Measurements from ENCODE around the gene SERPINI1.

SERPINI1 gene

DNA sequence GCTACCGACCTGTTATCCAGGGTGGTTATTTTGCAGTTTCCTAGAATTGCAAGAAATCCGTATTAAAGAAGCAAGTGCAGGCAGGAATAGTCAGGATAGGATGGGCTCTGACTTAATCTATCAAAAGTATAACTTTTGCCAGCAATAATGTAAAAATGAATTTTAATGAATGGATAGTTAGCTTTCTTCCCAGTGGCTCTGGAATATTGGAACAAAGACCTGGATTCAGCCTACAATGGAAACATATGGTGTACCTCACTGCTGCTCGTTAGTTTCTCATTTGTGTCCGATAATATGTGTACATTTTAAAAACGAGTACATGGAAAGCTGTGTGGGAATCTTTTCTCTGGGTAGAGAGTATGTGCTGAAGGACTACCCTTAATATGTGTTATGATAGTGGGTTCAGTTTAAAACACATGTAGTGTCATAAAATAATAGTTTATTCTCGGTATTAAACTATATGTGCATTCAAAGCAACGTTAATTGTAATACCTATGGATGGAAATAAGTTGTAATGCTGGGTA, 805 bp downstream of the SERPINI1 start:
- no peak for DNase-seq

DNA sequence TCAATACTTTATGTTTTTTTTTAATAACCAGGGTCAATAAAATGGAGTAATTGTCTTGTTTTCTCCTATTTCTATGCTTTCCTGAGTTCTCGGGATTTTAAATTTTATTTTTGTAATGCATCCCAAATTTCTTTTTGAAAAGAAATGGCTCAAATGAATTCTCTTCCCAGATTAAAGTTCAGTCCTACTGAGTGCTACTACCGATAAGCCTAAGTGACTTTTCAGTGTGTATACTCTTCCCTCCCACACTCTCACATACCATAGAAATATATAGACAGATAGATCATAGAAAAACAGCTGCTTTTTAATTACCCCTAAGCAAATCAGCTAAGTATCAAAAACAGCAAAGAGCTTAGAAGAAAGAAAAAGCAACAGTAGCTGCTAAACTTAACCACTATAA, 1.5 kb downstream of the SERPINI1 start:
- no peak for DNase-seq

DNA sequence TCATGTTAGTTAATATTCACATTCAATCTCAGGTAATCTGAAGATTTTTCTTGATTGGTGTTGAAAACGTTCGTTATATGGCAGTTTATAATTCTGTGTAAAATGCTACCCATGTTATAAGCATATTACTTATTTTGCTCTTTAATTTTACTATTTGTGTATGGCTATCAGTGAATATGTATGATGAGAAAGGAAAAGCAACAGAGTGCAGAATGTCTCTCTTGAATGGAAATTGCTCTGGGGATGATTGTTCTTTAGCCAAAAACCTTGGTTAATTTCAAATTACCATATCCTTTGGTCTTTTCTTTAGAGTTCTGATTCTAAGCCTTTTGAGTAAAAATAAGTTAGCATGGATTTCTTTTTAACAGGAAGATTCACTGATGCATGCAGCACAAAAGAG, 2.5 kb downstream of the SERPINI1 start:
- no peak for DNase-seq

DNA sequence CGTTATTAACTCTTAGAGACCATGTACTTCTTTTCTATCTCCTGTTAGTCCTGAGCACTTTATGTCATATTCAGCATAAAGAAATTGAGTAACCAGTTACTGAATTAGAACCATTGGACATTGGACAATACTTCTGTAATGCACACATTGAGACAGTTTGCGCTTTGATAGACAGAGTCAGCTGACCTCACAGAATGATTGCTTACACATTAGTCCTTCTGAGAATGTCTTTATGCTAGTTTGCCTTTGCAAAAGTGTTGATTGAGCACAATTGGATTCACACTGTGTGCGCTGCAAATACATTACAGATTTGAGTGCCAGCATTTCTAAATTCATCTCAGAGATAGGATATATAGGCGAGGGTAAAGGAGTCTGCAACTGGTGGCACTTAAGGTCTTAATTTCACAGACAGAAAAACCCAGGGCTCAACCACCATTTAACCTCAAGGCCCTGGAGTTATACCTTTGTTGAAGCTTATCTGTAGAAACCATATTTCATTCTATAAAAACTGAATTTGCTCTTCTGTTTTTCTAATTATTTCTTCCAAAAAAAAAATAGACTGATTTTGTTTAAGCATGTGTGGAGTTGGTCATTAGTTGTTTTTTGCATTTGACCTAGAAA, 3.8 kb downstream of the SERPINI1 start:
- no peak for DNase-seq

DNA sequence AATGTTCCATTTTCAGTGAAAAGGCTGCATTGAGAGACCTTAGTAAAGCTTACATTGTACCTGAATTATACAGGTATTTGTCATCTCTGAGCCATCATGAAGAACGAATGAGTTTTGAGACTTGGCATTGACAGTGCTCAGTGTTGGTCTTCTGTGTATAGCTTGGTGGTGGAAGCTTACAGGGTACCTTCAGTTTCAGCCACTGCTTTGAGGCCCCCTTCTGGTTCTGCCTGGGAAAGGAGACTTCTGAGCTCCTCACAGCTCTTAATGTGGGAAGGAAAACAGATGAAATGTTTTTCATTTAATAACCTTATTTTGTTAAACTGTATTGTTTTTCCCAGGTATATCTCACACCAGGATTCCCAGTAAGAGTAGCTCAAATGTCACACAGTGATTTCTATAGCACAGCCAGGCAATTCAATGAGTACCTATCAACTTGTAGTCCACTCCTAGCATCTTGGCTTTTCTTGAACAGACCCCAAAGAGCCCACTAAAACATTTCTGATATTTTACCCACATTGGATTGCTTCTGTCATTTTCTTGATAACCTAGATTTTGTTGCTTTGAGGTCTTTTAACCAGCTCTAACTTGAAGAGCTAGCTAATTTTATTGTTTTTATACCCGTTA, 5.6 kb downstream of the SERPINI1 start:
- peak; percentile 45 for DNase-seq

DNA sequence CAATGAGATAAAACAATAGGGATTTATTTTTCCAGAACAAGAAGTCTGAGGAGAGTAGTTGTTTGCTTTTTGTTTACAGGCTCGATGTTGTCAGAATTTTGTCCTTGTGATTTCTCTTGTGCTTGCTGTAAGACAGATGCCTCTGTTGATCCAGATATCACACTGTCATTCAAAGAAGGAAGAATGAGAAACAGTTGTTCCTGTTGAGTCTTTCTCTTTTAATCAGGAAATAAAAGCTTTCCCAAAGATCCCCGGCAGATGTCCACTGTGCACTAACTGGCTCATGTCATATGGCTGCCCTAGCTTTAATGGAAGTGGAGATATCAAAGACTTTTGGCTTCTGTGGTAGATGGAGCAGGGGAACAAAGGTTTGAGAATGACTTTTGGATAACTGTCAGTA, 6.8 kb downstream of the SERPINI1 start:
- DNase-seq, result no peak

DNA sequence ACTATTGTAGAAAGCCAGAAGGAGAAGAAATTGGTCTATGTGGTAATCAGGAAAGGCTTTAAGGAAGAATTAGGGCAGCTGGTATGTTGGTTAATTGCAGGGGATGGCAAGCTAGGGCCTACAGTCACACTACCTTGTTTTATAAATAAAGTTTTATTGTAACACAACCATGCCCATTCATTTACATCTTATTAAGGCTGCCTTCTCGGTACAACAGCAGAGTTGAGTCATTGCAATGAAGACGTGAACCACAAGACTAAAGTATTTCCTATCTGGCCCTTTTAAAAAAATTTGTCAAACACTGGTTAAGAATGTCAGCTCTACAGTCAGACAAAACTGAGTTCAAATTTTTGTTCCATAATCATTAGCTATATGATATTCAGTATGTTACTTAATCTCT, 8.3 kb downstream of the SERPINI1 start:
- DNase-seq, result no peak

DNA sequence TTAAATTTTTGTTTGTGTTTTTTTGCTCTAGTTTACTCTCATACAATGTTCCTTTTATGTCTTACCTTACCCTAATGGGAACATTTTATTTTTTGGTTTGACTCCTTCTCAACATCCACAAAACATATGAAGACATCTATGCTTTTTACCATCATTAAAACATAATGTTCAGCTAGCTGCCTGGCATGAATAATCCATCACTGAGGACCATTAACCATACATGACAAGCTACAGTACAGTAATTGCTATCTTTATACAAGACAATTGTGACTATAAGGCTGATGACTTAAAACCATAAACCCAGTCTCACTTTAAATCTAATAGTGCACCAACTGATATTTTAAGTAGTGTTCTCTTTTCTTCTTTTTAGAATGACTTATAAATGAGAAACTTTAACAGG, 13.7 kb downstream of the SERPINI1 start:
- no peak for DNase-seq

DNA sequence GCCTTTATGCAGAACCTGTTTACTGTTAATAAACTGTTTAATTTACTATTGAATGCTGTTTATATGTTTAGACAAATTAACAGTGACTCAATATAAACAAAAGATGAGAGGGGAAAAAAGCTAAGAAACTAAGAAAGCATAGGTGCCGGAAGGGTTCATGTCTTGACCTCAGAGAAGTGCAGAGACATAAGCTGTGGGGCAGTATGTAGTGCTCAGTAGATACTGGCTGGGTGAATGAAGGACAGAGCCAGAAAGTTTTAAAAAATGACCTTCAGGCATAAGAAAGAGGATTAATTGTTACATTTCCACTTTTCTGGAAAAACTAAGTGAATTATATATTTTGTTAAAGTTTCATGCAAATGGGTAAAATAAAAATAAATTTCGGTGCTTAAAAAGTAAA, 14.2 kb downstream of the SERPINI1 start:
- no peak for DNase-seq

DNA sequence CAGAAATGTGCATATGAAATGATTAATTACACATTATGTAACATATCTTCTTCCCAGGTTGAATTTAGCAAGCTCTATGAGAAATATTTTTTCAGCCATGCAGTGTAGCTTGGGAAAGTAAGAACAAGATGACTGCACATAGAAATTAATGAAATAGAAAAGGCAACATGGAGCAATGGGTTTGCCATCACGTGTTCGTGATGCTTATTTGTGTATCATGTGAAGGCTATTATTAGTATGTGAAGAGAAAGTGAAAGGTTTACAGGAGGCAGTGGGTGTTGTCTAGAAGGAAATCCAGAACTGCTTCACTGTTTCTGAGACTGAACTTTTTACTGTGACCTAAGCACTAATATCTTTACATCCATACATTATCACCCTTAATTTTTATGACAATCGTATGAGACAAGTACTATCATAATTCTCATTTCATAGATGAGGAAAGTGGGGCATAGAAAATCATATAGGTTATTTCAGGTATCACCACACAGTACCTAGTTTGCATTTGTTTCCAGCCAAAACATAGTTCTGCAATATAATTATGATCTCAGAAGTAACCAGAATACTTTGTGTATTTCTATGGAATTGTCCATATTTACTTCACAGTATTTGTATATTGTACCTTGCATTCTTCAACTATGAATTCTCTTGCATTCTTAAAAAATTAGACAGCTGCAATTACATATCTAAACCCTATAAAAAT, 14.9 kb downstream of the SERPINI1 start:
- no peak for DNase-seq

DNA sequence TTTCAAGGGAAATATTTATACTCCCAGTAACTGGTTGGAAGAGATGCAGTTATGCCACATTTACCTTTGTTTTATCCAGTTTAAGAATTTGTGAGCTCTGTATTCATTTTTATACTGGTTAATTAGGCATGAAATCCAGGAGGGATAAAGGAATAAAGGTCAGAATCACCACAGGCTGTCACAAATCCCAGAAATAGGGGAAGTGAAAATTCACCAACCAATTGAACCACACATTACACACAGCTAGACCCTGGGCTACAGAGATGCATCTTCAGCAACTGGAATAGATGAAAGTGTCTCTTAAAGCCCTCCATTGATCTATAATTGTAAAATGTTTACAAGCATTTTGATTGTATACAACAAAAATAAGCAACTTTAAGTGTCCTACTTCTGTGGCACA, 18.5 kb downstream of the SERPINI1 start:
- DNase-seq, result no peak

DNA sequence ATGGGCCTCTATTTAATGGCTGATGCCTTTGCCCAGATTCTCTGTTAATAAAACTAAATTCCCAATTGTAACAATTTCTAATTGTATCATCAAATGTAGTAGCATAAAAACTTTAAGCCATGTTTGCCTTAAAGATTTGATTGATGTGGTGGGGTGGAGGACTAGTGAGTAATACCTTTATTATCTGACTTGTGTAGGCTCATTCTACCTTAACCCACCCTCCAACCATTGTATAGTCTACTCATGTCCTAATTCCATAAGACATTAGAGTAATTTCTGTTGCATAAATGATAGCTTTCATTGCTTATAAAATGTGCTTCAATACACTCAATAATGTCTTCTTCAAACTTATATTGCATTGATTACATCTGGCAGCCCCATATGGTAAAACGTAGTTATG, 25.8 kb downstream of the SERPINI1 start:
- DNase-seq, result no peak

DNA sequence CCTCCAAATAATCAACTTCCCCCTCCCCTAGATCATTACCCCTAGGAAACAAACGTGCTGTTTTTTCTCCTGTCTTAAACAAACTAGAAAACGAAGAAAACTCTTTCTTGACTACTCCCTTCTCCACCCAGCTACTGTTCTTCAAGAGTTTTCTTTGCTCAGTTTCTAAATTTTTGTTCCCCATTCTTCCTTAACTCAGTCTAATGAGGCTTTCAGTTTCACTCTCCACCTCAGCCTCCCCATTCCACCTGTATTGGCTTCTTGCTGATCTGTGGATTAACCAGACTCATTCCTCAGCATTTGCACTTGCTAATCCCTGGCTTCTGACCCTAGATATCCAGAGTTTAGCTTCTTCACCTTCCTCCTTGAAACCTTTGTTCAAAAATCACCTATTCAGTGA, 26.8 kb downstream of the SERPINI1 start:
- no peak for DNase-seq

DNA sequence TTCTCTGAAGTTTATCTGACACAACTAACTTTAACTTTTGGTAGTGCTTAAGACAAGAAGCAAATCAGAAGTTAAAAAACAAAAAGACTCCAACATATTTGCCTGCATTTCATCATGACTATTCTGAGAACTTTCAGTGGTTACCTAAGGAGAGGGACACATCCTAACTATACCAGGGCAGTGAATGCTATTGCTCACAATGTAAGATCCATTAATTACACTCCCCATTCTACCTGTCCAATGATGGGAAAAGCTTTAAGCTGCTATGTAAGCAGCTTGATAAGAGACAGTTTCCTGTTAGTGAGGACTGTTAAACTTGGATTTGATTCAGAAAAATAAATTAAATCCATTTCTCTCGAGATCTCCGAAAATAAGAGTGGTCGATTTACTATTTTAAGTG, 37.5 kb downstream of the SERPINI1 start:
- DNase-seq, result no peak

DNA sequence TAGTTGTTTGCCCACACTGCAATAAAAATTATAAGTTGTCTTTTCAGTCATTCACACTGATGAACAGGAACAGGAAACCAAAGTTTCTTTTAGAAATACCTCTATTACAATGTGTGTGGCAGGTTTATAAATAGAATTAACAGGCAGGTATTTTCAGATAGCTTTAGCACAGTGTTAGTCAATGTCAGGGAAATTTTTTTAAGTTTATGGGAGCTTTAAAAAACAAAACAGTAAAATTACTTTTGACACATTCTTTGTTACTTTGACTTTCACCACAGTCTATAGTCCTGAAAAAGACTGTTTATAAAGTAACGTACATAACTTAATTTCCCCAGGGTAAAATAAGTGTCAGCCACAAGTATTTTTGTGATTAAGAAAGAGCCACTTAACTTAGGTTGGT, 38.1 kb downstream of the SERPINI1 start:
- no peak for DNase-seq

DNA sequence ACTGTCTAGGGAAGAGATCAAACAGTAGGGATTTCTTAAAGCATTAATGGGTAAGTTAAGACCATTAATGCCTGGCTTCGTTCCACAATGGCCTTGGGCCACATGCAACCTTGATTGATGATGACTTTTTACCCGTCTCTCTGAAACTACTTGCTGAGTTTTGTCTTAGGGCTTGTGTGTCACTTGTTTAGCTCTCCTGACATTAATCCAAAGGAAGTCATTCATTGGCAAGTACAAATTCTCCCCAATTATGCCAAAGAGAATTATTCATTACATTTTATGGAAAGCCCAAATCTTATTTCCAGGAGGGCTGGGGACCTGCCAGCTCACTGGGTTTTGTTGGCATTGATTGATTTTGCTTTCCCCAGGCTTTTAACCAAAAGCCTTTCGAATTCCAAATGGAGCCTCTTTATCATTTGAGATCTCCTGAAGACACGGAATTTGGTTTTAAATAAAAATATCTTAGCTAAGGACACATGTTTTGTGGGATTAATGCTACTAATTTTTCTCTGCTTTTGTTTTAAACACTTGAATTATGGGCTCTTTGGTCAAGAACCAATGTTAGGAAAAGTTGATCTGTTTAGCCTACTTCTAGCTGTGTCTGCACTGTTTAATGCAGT, 40.7 kb downstream of the SERPINI1 start:
- DNase-seq, result no peak

DNA sequence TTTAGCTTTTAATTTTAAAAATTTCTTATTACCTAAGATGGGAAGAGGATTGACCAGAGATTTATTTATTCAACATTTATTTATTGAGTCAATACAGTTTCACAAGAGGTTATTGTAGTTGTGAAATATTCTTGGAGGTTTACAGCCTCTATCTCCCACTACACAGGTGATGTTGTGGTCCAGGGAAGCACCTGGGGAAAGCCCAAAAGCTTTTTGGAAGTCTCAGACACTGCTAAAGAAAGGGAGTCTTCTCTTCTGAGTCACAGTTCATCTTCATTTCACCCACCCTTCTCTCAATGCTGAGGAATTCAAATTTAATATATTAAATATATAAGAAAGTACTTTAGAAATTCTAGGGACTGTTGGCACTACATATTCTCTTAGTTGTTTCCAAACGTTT, 41.8 kb downstream of the SERPINI1 start:
- DNase-seq, result no peak

DNA sequence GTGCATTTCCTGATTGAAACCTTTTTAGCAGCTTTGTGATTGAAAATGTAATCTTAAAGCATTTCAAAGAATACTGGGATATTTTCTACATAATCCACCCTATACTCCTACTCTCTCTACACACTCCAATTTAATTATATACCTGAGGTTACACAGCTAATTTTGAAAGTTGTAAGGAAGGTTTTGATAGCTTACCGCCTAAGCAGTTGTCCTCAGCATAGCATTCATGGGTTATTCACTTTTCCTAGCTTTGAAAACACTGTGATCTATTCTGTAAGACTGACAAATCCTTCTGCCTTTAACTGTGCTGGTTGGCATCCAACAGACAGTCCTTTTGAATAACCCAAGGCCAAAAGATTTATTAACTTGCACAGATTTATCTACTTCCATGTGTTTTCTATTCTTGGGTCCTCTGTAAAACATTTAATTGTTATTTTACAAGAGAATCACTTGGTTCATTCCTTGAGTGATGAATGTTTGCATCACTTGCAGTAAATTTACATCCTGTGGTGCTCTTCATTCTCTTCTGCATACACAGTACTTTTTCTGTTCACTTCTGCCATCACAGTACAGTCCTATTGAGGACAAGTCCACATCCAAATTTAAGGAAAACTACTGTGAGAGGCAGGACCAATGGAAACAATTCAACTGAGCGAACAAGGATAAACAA, 44.8 kb downstream of the SERPINI1 start:
- no peak for DNase-seq

DNA sequence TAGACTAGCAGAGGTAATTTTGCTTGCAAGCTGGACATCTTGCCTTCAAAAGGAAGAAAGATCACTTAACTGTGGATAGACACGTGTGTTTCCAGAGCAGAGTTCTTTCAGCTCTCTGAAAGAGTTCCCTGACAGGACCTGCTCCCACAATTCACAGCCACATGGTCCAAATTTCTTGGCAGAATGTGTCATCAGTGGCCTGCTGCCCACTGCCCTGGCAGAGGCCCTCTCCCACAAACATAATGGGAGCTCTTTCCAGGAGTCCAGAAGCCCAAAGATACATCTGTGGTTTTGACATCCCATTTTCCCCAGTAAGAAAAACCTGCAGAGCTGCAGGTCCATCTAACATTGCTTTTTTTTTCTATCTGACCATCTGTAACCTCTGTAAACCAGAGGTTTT, 48.3 kb downstream of the SERPINI1 start:
- DNase-seq, result no peak

DNA sequence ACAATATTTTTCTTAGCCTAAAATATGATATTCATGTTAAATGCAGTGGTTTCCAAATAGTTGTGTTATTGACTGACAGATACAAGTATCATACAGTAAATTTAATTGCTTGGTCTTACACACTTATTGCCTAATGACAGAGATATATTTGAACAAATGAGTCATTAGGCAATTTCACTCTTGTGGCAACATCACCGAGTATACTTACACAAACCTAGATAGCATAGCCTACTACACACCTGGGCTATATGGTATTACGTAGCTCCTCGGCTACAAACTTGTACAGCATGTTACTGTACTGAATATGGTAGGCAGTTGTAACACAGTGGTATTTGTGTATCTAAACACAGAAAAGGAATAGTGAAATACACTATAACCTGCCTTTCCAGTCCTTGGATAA, 50.3 kb downstream of the SERPINI1 start:
- DNase-seq, result no peak

DNA sequence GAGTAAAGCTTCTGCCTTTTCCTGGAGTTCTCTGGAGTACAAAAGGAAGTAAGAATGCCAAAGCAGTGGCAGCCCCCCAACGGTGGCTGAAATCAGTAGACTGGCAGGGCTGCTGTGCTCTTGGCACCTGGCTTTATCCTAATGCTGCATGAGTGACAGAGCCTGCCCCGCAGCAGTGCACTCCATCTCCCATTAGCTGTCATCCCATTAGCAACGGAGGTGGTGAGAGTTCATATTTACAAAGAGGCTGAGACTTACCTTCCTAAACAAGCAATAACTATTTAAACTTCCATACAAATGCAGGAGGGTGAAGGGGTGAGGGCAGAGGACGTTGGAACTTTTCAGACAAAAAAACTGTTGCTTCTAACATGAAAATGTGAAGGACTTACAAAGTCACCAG, 51.9 kb downstream of the SERPINI1 start:
- no peak for DNase-seq

DNA sequence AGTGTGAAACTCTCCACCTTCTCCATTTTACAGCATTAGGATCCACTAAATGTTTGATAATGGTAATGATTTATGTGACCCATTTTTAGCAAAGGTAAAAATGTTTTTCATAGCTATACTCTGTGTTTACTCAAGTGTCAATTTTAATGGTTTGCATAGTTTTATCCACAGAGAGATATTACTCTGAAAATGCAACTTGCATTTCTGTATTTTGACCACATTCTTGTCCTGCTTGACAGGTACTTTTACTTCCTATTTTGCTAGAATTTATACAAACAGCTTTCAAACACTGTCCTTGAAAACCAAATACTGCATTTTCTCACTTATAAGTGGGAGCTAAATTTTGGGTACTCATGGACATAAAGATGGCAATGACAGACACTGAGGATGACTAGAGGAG, 62.9 kb downstream of the SERPINI1 start:
- DNase-seq, result no peak

DNA sequence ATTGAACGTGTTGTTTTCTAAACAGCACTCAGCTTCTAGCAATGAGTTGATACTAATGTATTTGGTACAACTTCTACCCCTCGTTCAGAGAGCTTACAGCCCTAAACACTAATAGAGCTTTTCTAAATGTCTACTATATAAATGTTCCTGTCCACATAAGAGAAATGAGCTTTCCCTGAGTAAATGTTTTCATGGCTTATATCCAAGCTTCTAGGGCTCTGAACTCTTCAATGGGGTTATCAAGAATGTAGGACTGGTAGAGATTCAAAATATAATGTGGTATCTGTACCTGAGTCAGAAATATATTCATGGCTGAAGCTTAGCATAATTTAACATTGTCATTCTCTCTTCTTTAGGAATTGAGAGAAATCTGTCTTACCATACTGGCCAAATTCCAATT, 73.4 kb downstream of the SERPINI1 start:
- DNase-seq, result no peak
